Breast epithelium (tissue), 4 donors: ENCODE data around the gene POU4F1. TPM values are rescaled to one million over a fixed set of nuclear protein-coding genes. Genes with fewer than 3 reads are reported as not detected.

Experiments used
- DNase-seq, 2 donors: peaks; one replicate each; pipeline ENCODE4 v3.0.0-alpha.2; 2019; ENCODE audit warnings: low spot score in 2 of 2
- H3K27ac ChIP-seq, 2 donors: fragments of 200-600 bp; sonication (generic) in 1 of 2; one replicate each; pipeline ENCODE4 v1.5.1; 2016 to 2019; ENCODE audit warnings: mild to moderate bottlenecking in 1 of 2
- H3K27me3 ChIP-seq, 2 donors: fragments of 200-600 bp; sonication (generic) in 1 of 2; one replicate each; pipeline versions ENCODE4 v1.5.1 to v1.6.0; 2017 to 2019; ENCODE audit warnings: control low read depth in 1 of 2, mild to moderate bottlenecking in 1 of 2
- H3K36me3 ChIP-seq: fragments of 200-600 bp; one replicate; pipeline ENCODE4 v1.5.1; 2019
- H3K4me1 ChIP-seq, 2 donors: fragments of 200-600 bp; sonication (generic); one replicate each; pipeline ENCODE4 v1.5.1; 2016 to 2019; ENCODE audit warnings: control low read depth in 1 of 2
- H3K4me3 ChIP-seq, 3 donors: fragments of 200-600 bp; sonication (generic); 1 replicate in 2 of 3; 2 replicates in 1 of 3; pipeline ENCODE4 v1.5.1; 2016 to 2019; ENCODE audit warnings: mild to moderate bottlenecking in 3 of 3, moderate library complexity in 2 of 3
- H3K9me3 ChIP-seq, 2 donors: fragments of 200-600 bp; sonication (generic) in 1 of 2; one replicate each; pipeline ENCODE4 v1.5.1; 2016 to 2019; ENCODE audit warnings: control low read depth in 1 of 2
- CTCF ChIP-seq, 3 donors: fragments of 450-650 bp; IDR thresholded peaks; one replicate each; pipeline ENCODE4 v1.5.1; 2016 to 2017; ENCODE audit warnings: antibody characterized with exemption in 3 of 3, mild to moderate bottlenecking in 3 of 3, moderate library complexity in 3 of 3
- POLR2A ChIP-seq: fragments of 450-650 bp; IDR thresholded peaks from one replicate; pipeline ENCODE4 v1.6.1; 2016; ENCODE audit warnings: antibody characterized with exemption, mild to moderate bottlenecking, moderate library complexity
- POLR2AphosphoS5 ChIP-seq, 3 donors: sonication (generic); formaldehyde crosslinking; IDR thresholded peaks; one replicate each; pipeline ENCODE4 v1.6.1; 2017; ENCODE audit warnings: antibody characterized with exemption in 3 of 3
- intact Hi-C: fragments of 100-400 bp; cut with DNase I; formaldehyde crosslinking; loops from one replicate; pipeline ENCODE4 v1.15.1; 2023; ENCODE audit warnings: low total_unique reads
- total RNA-seq, 3 donors: library from RNA; depleted of rRNA; stranded (reverse); fragments of >200 nt; gene quantifications; one replicate each; pipeline ENCODE4 v1.1.0, GENCODE V29; 2016

POU4F1 gene
- total RNA-seq, 3 donors from 2014 or later: not detected

- no peak for DNase-seq
- Histone ChIP-seq H3K4me3 (no peak overlapping the region), H3K4me1 (no peaks in the 10 kb centered on the region), H3K27me3 (peaks cover 3 to 84% of the 10 kb centered on the region in 2 donors), H3K36me3 (no peaks in the 10 kb centered on the region), H3K27ac (no peak overlapping the region), H3K9me3 (no peaks in the 10 kb centered on the region)
- intact Hi-C loops: no loop called here
- no peak for TF ChIP-seq CTCF (IDR thresholded peaks at IDR 0.05)
- no peak for TF ChIP-seq POLR2AphosphoS5 (IDR thresholded peaks at IDR 0.05)
- TF ChIP-seq POLR2A: no peak
Measured at GRCh38 chr13:78592584-78592983, 10.8 kb downstream of the POU4F1 start.

- Histone ChIP-seq H3K9me3 (no peaks in the 10 kb centered on the region), H3K4me1 (no peaks in the 10 kb centered on the region), H3K27ac (no peak overlapping the region), H3K27me3 (peaks cover 3 to 70% of the 10 kb centered on the region in 2 donors), H3K4me3 (no peak overlapping the region), H3K36me3 (no peaks in the 10 kb centered on the region)
- no peak for DNase-seq
- no peak for TF ChIP-seq CTCF (IDR thresholded peaks at IDR 0.05)
- no peak for TF ChIP-seq POLR2AphosphoS5 (IDR thresholded peaks at IDR 0.05)
- TF ChIP-seq POLR2A: no peak
- intact Hi-C loops: no loop called here
Measured at GRCh38 chr13:78589206-78589605, 14.1 kb downstream of the POU4F1 start.

GRCh38 chr13:78587395-78587794, 16.0 kb downstream of the POU4F1 start:
- Histone ChIP-seq H3K27me3 (peaks cover 0 to 51% of the 10 kb centered on the region in 2 donors), H3K27ac (no peak overlapping the region), H3K4me1 (no peaks in the 10 kb centered on the region), H3K9me3 (no peaks in the 10 kb centered on the region), H3K4me3 (no peak overlapping the region), H3K36me3 (no peaks in the 10 kb centered on the region)
- DNase-seq: no peak
- TF ChIP-seq POLR2A (no peak), CTCF (IDR thresholded peaks at IDR 0.05) (no peak), POLR2AphosphoS5 (IDR thresholded peaks at IDR 0.05) (no peak)
- intact Hi-C loops: no loop called here

- no peak overlapping the region for H3K27ac ChIP-seq
- peaks cover 0 to 46% of the 10 kb centered on the region in 2 donors for H3K27me3 ChIP-seq
- H3K9me3 ChIP-seq: no peaks in the 10 kb centered on the region
- intact Hi-C loops: no loop called here
- H3K4me1 ChIP-seq: no peaks in the 10 kb centered on the region
- no peak for TF ChIP-seq POLR2A
- no peak for TF ChIP-seq CTCF (IDR thresholded peaks at IDR 0.05)
- TF ChIP-seq POLR2AphosphoS5 (IDR thresholded peaks at IDR 0.05): no peak
- no peak for DNase-seq
- no peaks in the 10 kb centered on the region for H3K36me3 ChIP-seq
- H3K4me3 ChIP-seq: no peak overlapping the region
Measured at GRCh38 chr13:78586706-78587105, 16.6 kb downstream of the POU4F1 start.

GRCh38 chr13:78576261-78576660, 27.1 kb downstream of the POU4F1 start:
- no peak overlapping the region for H3K27ac ChIP-seq
- DNase-seq: no peak
- no peaks in the 10 kb centered on the region for H3K9me3 ChIP-seq
- H3K27me3 ChIP-seq: peaks cover 0 to 13% of the 10 kb centered on the region in 2 donors
- H3K4me3 ChIP-seq: no peak overlapping the region
- no peaks in the 10 kb centered on the region for H3K36me3 ChIP-seq
- H3K4me1 ChIP-seq: no peaks in the 10 kb centered on the region
- intact Hi-C loops: no loop called here
- TF ChIP-seq POLR2AphosphoS5 (IDR thresholded peaks at IDR 0.05) (no peak), POLR2A (no peak), CTCF (IDR thresholded peaks at IDR 0.05) (no peak)
